HL-60 (cell line): ENCODE measurements around the gene ATG3.
"Not testable (repeated sequence)": the region's sequence is repeated elsewhere in the genome, so short reads cannot be mapped to it uniquely, and the experiment has no call there.

ENCODE experiments used
- DNase-seq, 2 experiments: peaks; one replicate each; pipeline ENCODE4 v3.0.0-alpha.2; 2010 to 2020; ENCODE audit warnings: low read depth in 1 of 2, low spot score in 1 of 2
- H3K27ac ChIP-seq: fragments of 250-450 bp; sonication (Bioruptor Pico); replicated peaks from 2 replicates; pipeline ENCODE4 v1.5.1; 2020; ENCODE audit warnings: mild to moderate bottlenecking, moderate library complexity
- H3K27me3 ChIP-seq: fragments of 250-450 bp; sonication (Bioruptor Pico); 2 replicates; pipeline ENCODE4 v1.5.1; 2021; ENCODE audit warnings: mild to moderate bottlenecking, moderate library complexity; ENCODE audit not compliant: insufficient read depth, poor library complexity, severe bottlenecking
- H3K4me3 ChIP-seq: replicated peaks from 2 replicates; pipeline ENCODE4 v1.5.1; 2011; ENCODE audit warnings: mild to moderate bottlenecking, control low read depth, low read length; ENCODE audit not compliant: insufficient read depth
- GABPA ChIP-seq: IDR thresholded peaks from 2 replicates; pipeline ENCODE4 v1.6.1; 2012; ENCODE audit warnings: low read depth
- POLR2AphosphoS5 ChIP-seq: IDR thresholded peaks from 2 replicates; pipeline ENCODE4 v1.6.1; 2012; ENCODE audit warnings: low read depth
- SPI1 ChIP-seq: IDR thresholded peaks from 2 replicates; pipeline ENCODE4 v1.6.1; 2012; ENCODE audit warnings: low read depth, mild to moderate bottlenecking, borderline replicate concordance
- TF ChIP-seq, protein P1 (sequence below): IDR thresholded peaks from 2 replicates; pipeline ENCODE4 v1.6.1; 2012; ENCODE audit warnings: low read depth; ENCODE audit not compliant: insufficient replicate concordance
- TF ChIP-seq, protein P2 (sequence below): IDR thresholded peaks from one replicate; pipeline ENCODE4 v1.5.1; 2011; ENCODE audit warnings: low read length, control low read depth, inconsistent platforms; ENCODE audit not compliant: insufficient read depth

Gene ATG3

DNA sequence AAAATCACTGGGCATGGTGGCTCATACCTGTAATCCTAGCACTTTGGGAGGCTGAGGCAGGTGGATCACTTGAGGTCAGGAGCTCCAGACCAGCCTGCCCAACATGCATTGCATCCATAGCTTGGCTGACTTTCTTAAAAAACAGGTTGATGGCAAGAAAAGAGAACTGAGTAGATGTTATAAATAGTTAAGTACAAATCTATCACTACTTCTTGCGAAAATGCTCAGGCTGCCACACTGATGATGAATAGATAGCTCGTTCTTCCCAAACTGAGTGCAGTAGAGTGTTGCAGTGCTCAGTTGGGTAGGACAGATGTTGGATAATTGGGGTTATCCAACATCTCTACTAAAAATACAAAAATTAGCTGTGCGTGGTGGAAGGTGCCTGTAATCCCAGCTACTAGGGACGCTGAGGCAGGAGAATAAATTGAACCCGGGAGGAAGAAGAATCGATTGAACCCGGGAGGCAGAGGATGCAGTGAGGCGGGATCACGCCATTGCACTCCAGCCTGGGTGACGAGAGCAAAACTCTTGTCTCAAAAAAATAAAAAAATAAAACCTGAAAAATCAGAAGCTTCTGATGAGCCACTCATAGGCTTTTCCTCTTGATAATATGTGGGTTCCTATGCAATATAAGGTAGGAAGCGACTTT lies 63.7 kb downstream of the ATG3 start:
- H3K4me3 ChIP-seq: no peak overlapping the region
- no peak overlapping the region for H3K27ac ChIP-seq
- no peak for DNase-seq
- no peaks in the 10 kb centered on the region for H3K27me3 ChIP-seq
- TF ChIP-seq GABPA (no peak), SPI1 (no peak)
- TF ChIP-seq, protein P1, sequence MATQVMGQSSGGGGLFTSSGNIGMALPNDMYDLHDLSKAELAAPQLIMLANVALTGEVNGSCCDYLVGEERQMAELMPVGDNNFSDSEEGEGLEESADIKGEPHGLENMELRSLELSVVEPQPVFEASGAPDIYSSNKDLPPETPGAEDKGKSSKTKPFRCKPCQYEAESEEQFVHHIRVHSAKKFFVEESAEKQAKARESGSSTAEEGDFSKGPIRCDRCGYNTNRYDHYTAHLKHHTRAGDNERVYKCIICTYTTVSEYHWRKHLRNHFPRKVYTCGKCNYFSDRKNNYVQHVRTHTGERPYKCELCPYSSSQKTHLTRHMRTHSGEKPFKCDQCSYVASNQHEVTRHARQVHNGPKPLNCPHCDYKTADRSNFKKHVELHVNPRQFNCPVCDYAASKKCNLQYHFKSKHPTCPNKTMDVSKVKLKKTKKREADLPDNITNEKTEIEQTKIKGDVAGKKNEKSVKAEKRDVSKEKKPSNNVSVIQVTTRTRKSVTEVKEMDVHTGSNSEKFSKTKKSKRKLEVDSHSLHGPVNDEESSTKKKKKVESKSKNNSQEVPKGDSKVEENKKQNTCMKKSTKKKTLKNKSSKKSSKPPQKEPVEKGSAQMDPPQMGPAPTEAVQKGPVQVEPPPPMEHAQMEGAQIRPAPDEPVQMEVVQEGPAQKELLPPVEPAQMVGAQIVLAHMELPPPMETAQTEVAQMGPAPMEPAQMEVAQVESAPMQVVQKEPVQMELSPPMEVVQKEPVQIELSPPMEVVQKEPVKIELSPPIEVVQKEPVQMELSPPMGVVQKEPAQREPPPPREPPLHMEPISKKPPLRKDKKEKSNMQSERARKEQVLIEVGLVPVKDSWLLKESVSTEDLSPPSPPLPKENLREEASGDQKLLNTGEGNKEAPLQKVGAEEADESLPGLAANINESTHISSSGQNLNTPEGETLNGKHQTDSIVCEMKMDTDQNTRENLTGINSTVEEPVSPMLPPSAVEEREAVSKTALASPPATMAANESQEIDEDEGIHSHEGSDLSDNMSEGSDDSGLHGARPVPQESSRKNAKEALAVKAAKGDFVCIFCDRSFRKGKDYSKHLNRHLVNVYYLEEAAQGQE: no peak
- TF ChIP-seq, protein P2, sequence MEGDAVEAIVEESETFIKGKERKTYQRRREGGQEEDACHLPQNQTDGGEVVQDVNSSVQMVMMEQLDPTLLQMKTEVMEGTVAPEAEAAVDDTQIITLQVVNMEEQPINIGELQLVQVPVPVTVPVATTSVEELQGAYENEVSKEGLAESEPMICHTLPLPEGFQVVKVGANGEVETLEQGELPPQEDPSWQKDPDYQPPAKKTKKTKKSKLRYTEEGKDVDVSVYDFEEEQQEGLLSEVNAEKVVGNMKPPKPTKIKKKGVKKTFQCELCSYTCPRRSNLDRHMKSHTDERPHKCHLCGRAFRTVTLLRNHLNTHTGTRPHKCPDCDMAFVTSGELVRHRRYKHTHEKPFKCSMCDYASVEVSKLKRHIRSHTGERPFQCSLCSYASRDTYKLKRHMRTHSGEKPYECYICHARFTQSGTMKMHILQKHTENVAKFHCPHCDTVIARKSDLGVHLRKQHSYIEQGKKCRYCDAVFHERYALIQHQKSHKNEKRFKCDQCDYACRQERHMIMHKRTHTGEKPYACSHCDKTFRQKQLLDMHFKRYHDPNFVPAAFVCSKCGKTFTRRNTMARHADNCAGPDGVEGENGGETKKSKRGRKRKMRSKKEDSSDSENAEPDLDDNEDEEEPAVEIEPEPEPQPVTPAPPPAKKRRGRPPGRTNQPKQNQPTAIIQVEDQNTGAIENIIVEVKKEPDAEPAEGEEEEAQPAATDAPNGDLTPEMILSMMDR: no peak

DNA sequence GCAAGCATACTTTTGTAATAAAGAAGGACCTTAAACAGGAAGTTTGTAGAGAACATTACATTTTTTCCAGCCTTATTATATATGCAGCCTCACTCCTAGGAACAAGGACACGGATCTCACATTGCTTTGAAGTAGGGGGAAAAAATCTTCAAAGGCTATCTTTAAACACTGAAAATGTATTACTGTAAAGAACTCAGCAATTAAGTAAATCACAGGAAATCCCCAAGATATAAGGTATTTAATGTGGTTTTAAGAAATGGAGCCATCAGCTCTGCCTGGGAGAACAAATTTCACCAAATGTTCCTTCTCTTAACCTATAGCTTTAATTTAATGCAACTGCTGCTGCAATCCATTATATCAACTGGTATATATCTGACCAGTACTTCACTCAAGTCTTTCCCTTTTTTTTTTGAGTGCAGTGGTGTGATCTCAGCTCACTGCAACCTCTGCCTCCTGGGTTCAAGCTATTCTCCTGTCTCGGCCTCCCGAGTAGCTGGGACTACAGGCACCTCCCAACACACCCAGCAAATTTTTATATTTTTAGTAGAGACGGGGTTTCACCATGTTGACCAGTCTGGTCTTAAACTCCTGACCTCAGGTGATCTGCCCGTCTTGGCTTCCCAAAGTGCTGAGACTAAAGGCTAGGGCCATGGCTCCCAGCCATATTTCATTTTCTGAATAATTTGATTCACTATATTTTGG lies 65.2 kb downstream of the ATG3 start:
- no peak overlapping the region for H3K27ac ChIP-seq
- no peak overlapping the region for H3K4me3 ChIP-seq
- TF ChIP-seq GABPA: no peak
- TF ChIP-seq, protein P2: no peak
- no peak for TF ChIP-seq POLR2AphosphoS5
- TF ChIP-seq, protein P1: no peak
- TF ChIP-seq SPI1: no peak
- no peak for DNase-seq
- H3K27me3 ChIP-seq: no peaks in the 10 kb centered on the region

DNA sequence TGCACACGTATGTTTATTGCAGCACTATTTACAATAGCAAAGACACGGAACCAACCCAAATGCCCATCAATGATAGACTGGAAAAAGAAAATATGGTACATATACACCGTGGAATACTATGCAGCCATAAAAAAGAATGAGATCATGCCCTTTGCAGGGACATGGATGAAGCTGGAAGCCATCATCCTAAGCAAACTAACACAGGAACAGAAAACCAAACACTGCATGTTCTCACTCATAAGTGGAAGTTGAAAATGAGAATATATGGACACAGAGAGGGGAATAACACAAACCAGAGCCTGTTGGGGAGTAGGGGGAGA lies 67.4 kb downstream of the ATG3 start:
- not testable (repeated sequence) for H3K27me3 ChIP-seq, H3K4me3 ChIP-seq, H3K27ac ChIP-seq, DNase-seq

DNA sequence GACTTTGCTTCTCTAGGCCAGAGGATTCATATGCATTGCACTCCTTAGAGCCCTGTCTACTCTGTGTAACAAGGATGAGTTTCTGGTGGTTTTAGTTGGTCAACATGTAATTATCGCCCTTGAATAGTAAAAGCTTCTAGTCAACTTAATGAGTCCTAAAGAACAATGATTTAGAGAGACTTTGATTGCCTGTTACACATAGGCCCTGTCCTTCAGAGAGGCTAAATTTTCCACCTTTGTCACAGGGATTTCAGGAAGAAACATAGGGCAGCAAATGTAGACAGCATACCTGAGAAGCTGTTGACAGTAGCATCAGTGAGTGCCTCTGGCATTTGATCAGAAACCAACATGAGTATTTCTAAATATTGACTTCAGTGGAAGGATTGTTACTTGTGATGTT lies 69.6 kb downstream of the ATG3 start:
- H3K4me3 ChIP-seq: no peak overlapping the region
- TF ChIP-seq, protein P1: no peak
- TF ChIP-seq GABPA: no peak
- no peak for TF ChIP-seq SPI1
- TF ChIP-seq, protein P2: no peak
- no peak for TF ChIP-seq POLR2AphosphoS5
- H3K27ac ChIP-seq: no peak overlapping the region
- no peak for DNase-seq
- no peaks in the 10 kb centered on the region for H3K27me3 ChIP-seq
